ENCODE measurements around the gene PRKAG2.

GRCh38 chr7:151901828-151902227 lies 24.9 kb upstream of the PRKAG2 start:
- no peak for TF ChIP-seq POLR2AphosphoS5 (IDR thresholded peaks at IDR 0.05; ENCODE audit: borderline replicate concordance, low read depth, low read length)
- TF ChIP-seq EZH2 (IDR thresholded peaks at IDR 0.05): no peak

Data from SK-N-MC (cell line).